OCI-LY7 (cell line): ENCODE measurements around the gene ACER3.

ENCODE experiments used
- EZH2phosphoT487 ChIP-seq: fragments of 200-600 bp; sonication (generic); IDR thresholded peaks from 2 replicates; pipeline ENCODE4 v1.6.1; 2018; ENCODE audit warnings: low read depth, borderline replicate concordance, mild to moderate bottlenecking, mixed run types, antibody characterized with exemption, low read length, moderate library complexity, mixed read lengths
- TF ChIP-seq, protein P1 (sequence below): fragments of 200-600 bp; sonication (generic); conservative IDR thresholded peaks from 2 replicates; pipeline ENCODE4 v1.5.1; 2014; ENCODE audit warnings: mild to moderate bottlenecking, antibody characterized with exemption, low read length, moderate library complexity, mixed read lengths

DNA sequence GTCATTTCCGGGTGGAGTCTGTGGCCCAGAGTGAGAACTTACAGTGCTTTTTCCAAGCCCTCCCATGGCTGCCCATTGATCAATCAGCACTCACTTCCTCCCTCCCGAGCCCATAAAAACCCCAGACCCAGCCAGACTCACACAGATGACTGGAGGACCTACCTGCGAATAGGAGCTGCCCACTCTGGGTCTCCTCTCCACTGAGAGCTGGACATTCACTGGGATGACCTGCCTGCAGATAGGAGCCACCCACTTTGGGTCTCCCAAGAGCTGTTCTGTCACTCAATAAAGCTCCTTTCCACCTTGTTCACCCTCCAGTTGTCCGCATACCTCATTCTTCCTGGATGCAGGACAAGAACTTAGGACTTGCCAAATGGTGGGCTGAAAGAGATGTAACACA lies 117.5 kb downstream of the ACER3 start:
- TF ChIP-seq, protein P1, sequence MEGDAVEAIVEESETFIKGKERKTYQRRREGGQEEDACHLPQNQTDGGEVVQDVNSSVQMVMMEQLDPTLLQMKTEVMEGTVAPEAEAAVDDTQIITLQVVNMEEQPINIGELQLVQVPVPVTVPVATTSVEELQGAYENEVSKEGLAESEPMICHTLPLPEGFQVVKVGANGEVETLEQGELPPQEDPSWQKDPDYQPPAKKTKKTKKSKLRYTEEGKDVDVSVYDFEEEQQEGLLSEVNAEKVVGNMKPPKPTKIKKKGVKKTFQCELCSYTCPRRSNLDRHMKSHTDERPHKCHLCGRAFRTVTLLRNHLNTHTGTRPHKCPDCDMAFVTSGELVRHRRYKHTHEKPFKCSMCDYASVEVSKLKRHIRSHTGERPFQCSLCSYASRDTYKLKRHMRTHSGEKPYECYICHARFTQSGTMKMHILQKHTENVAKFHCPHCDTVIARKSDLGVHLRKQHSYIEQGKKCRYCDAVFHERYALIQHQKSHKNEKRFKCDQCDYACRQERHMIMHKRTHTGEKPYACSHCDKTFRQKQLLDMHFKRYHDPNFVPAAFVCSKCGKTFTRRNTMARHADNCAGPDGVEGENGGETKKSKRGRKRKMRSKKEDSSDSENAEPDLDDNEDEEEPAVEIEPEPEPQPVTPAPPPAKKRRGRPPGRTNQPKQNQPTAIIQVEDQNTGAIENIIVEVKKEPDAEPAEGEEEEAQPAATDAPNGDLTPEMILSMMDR: no peak
- no peak for TF ChIP-seq EZH2phosphoT487
